ENCODE data around the gene RPE65.

The RPE65 gene

GRCh38 chr1:68384872-68385411, 64.8 kb downstream of the RPE65 start:
- H3K4me3 ChIP-seq (replicated peaks; ENCODE audit: low read depth, low read length) = no peak overlapping the region
- TF ChIP-seq CTCF (IDR thresholded peaks at IDR 0.05; ENCODE audit: low read length, missing control alignments) = no peak
- DNase-seq (ENCODE audit: low read depth) = peak; percentile 68

- no peak overlapping the region for H3K4me3 ChIP-seq (replicated peaks; ENCODE audit: low read depth, low read length)
- peak; percentile 98 for DNase-seq (ENCODE audit: low read depth)
- TF ChIP-seq CTCF (IDR thresholded peaks at IDR 0.05; ENCODE audit: low read length, missing control alignments) = peak; percentile 52
Measured at GRCh38 chr1:68384321-68384813, 65.4 kb downstream of the RPE65 start.

GRCh38 chr1:68383092-68383491, 66.7 kb downstream of the RPE65 start:
- no peak for TF ChIP-seq CTCF (IDR thresholded peaks at IDR 0.05; ENCODE audit: low read length, missing control alignments)
- no peak for DNase-seq (ENCODE audit: low read depth)

GRCh38 chr1:68379085-68379478, 70.7 kb downstream of the RPE65 start:
- peak; percentile 11 for DNase-seq (ENCODE audit: low read depth)
- no peak for TF ChIP-seq CTCF (IDR thresholded peaks at IDR 0.05; ENCODE audit: low read length, missing control alignments)
- H3K4me3 ChIP-seq (replicated peaks; ENCODE audit: low read depth, low read length) = no peak overlapping the region

More at GRCh38 chr1:68383092-68383491, 66.7 kb downstream of the RPE65 start:
- no peak overlapping the region for H3K4me3 ChIP-seq (replicated peaks; ENCODE audit: low read depth, low read length)

All from fibroblast of pulmonary artery (primary cell).